WTC11 (cell line): ENCODE data around the gene ATP2B1. TPM values are rescaled to one million over a fixed set of nuclear protein-coding genes. Genes with fewer than 3 reads are reported as not detected.

Experiments used
- ATAC-seq: fragments of 200-7000 bp; cut with Tn5 transposase; 2 replicates; pipeline ENCODE4 v1.10.0; 2021; ENCODE audit warnings: mild to moderate bottlenecking, moderate library complexity
- CTCF ChIA-PET: fragments of 300-600 bp; sonication (Branson Sonifier 250); formaldehyde crosslinking; loops from one replicate; lab custom pipeline; 2021; ENCODE audit warnings: antibody characterized with exemption; lab: Charles Lee
- POLR2A ChIA-PET: fragments of 350-600 bp; sonication (Branson Sonifier 250); formaldehyde crosslinking; loops from one replicate; lab custom pipeline; 2021; ENCODE audit warnings: antibody characterized with exemption; lab: Charles Lee
- DNase-seq: peaks from one replicate; pipeline ENCODE4 v3.0.0; 2021; ENCODE audit warnings: low spot score
- H3K27ac Mint-ChIP-seq: 2 replicates; pipeline ENCODE4 v1.8.0; 2021; ENCODE audit warnings: mixed read lengths
- H3K27me3 Mint-ChIP-seq: 2 replicates; pipeline ENCODE4 v1.8.0; 2021; ENCODE audit warnings: low read depth, mild to moderate bottlenecking, moderate library complexity, mixed read lengths
- H3K36me3 Mint-ChIP-seq: 2 replicates; pipeline ENCODE4 v1.8.0; 2021; ENCODE audit warnings: mixed read lengths
- H3K4me1 Mint-ChIP-seq: 2 replicates; pipeline ENCODE4 v1.8.0; 2022; ENCODE audit warnings: mixed read lengths
- H3K4me3 Mint-ChIP-seq: 2 replicates; pipeline ENCODE4 v1.8.0; 2021; ENCODE audit warnings: mild to moderate bottlenecking, moderate library complexity, mixed read lengths
- H3K9me3 Mint-ChIP-seq: 2 replicates; pipeline ENCODE4 v1.8.0; 2021; ENCODE audit warnings: mixed read lengths
- CREM ChIP-seq: sonication (generic); formaldehyde crosslinking; IDR thresholded peaks from 2 replicates; pipeline ENCODE4 v1.8.1; 2022; ENCODE audit warnings: mild to moderate bottlenecking, missing genetic modification reagents, moderate library complexity
- ESRRA ChIP-seq: sonication (generic); formaldehyde crosslinking; IDR thresholded peaks from 2 replicates; pipeline ENCODE4 v1.8.1; 2022; ENCODE audit warnings: mild to moderate bottlenecking, missing genetic modification reagents, borderline replicate concordance
- FOXJ3 ChIP-seq: sonication (generic); formaldehyde crosslinking; IDR thresholded peaks from 2 replicates; pipeline ENCODE4 v1.9.0; 2021; ENCODE audit warnings: missing genetic modification reagents, mild to moderate bottlenecking, borderline replicate concordance
- FOXK1 ChIP-seq: sonication (generic); formaldehyde crosslinking; IDR thresholded peaks from 2 replicates; pipeline ENCODE4 v1.8.0; 2022; ENCODE audit warnings: mild to moderate bottlenecking, moderate library complexity, missing genetic modification reagents
- GTF2I ChIP-seq: fragments of 250-450 bp; sonication (Bioruptor Pico); conservative IDR thresholded peaks from 2 replicates; pipeline ENCODE4 v1.4.0; 2021; ENCODE audit warnings: mild to moderate bottlenecking
- HMGA2 ChIP-seq: fragments of 250-450 bp; sonication (Bioruptor Pico); IDR thresholded peaks from 2 replicates; pipeline ENCODE4 v1.4.0; 2021; ENCODE audit warnings: mild to moderate bottlenecking, moderate library complexity
- NR2C2 ChIP-seq: sonication (generic); formaldehyde crosslinking; IDR thresholded peaks from 2 replicates; pipeline ENCODE4 v1.8.0; 2022; ENCODE audit warnings: mild to moderate bottlenecking, missing genetic modification reagents
- PRRX2 ChIP-seq: fragments of 250-450 bp; sonication (Bioruptor Pico); IDR thresholded peaks from 2 replicates; pipeline ENCODE4 v1.8.0; 2021; ENCODE audit warnings: mild to moderate bottlenecking
- SMAD4 ChIP-seq: sonication (generic); formaldehyde crosslinking; IDR thresholded peaks from 2 replicates; pipeline ENCODE4 v1.8.0; 2022; ENCODE audit warnings: mild to moderate bottlenecking, missing genetic modification reagents
- TEAD1 ChIP-seq: sonication (generic); formaldehyde crosslinking; IDR thresholded peaks from 2 replicates; pipeline ENCODE4 v1.8.0; 2022; ENCODE audit warnings: mild to moderate bottlenecking, missing genetic modification reagents
- ZNF263 ChIP-seq: sonication (generic); formaldehyde crosslinking; IDR thresholded peaks from 2 replicates; pipeline ENCODE4 v1.8.1; 2022; ENCODE audit warnings: low read depth, mild to moderate bottlenecking, moderate library complexity, missing genetic modification reagents
- ZNF671 ChIP-seq: fragments of 250-450 bp; sonication (Bioruptor Pico); IDR thresholded peaks from 2 replicates; pipeline ENCODE4 v1.8.0; 2021; ENCODE audit warnings: mild to moderate bottlenecking
- total RNA-seq: library from RNA; stranded (reverse); gene quantifications from 3 replicates; pipeline ENCODE4 v1.2.3, GENCODE V29; 2021
- TF ChIP-seq, protein P1 (sequence below): sonication (generic); formaldehyde crosslinking; IDR thresholded peaks from 2 replicates; pipeline ENCODE4 v1.8.1; 2022; ENCODE audit warnings: low read depth, mild to moderate bottlenecking, moderate library complexity, missing genetic modification reagents, borderline replicate concordance
- TF ChIP-seq, protein P2 (sequence below): sonication (generic); formaldehyde crosslinking; IDR thresholded peaks from 2 replicates; pipeline ENCODE4 v1.8.0; 2022; ENCODE audit warnings: missing genetic modification reagents
- TF ChIP-seq, protein P3 (sequence below): sonication (generic); formaldehyde crosslinking; IDR thresholded peaks from 2 replicates; pipeline ENCODE4 v1.8.1; 2023; ENCODE audit warnings: mild to moderate bottlenecking, missing genetic modification reagents, borderline replicate concordance
- TF ChIP-seq, protein P4 (sequence below): sonication (generic); formaldehyde crosslinking; conservative IDR thresholded peaks from 2 replicates; pipeline ENCODE4 v1.8.1; 2022; ENCODE audit warnings: mild to moderate bottlenecking, missing genetic modification reagents
- TF ChIP-seq, protein P5 (sequence below): sonication (generic); formaldehyde crosslinking; IDR thresholded peaks from 2 replicates; pipeline ENCODE4 v1.8.0; 2023; ENCODE audit warnings: missing genetic modification reagents
- TF ChIP-seq, protein P6 (sequence below): fragments of 250-450 bp; sonication (Bioruptor Pico); IDR thresholded peaks from 2 replicates; pipeline ENCODE4 v2.1.2; 2022; ENCODE audit warnings: mild to moderate bottlenecking, moderate library complexity
- TF ChIP-seq, protein P7 (sequence below): sonication (generic); formaldehyde crosslinking; IDR thresholded peaks from 2 replicates; pipeline ENCODE4 v1.8.1; 2023; ENCODE audit warnings: mild to moderate bottlenecking, missing genetic modification reagents
- TF ChIP-seq, protein P8 (sequence below): fragments of 250-450 bp; sonication (Bioruptor Pico); IDR thresholded peaks from 2 replicates; pipeline ENCODE4 v1.8.0; 2021; ENCODE audit warnings: mild to moderate bottlenecking

ATP2B1 gene
- total RNA-seq, 1 experiment from 2014 or later, result 31.7 TPM

DNA sequence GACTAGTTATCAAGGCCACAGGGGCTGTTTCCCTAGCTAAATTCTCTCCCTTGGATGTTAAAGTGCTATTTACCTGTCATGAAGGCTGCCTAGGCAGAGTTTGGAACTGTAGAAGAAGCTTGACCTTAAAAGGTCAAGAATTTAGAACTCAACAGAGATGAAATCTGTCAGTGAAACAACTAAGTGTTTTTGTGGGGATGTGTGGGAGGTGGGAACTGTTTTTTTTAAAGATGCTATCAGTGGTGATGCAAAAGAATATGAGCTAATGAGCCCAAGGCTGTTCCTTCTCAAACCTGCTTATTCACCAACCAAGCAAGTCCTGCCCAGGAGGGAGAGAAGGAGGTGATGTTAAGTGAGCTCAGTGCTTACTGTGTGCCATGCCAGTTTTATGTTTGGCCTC lies 142.0 kb downstream of the ATP2B1 start:
- Mint-ChIP-seq H3K27me3 (no peaks in the 10 kb centered on the region), H3K36me3 (no peaks in the 10 kb centered on the region), H3K4me3 (no peak overlapping the region), H3K27ac (no peak overlapping the region), H3K4me1 (no peaks in the 10 kb centered on the region), H3K9me3 (no peaks in the 10 kb centered on the region)
- ATAC-seq (no peak), DNase-seq (no peak)
- ChIA-PET CTCF (no interaction called here), POLR2A (no interaction called here)
- TF ChIP-seq ZNF263 (CRISPR knock-in tag), result no peak

DNA sequence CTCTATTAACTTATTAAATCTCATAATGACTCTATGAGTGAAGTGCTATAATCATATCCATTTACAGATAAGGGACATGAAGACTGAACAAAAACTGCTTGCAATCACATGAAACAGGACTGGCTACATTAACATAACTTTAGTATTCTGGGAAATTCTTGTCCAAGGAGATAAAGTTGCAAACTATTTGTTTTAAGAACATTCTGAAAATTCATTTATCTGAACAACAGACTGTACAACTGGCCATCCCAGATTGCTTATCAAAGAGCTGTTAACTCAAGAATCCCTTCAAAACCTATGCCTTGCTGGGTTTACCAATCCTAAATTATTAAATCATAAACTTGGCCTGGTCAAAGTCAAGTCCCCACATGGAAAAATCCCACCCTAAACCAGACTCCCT lies 143.6 kb downstream of the ATP2B1 start:
- ChIA-PET CTCF (no interaction called here), POLR2A (no interaction called here)
- no peak for ATAC-seq
- no peaks in the 10 kb centered on the region for H3K36me3 Mint-ChIP-seq
- no peak overlapping the region for H3K4me3 Mint-ChIP-seq
- H3K9me3 Mint-ChIP-seq, result no peaks in the 10 kb centered on the region
- DNase-seq, result no peak
- H3K27me3 Mint-ChIP-seq, result no peaks in the 10 kb centered on the region
- no peak overlapping the region for H3K27ac Mint-ChIP-seq
- H3K4me1 Mint-ChIP-seq, result no peaks in the 10 kb centered on the region
- TF ChIP-seq, protein P1, sequence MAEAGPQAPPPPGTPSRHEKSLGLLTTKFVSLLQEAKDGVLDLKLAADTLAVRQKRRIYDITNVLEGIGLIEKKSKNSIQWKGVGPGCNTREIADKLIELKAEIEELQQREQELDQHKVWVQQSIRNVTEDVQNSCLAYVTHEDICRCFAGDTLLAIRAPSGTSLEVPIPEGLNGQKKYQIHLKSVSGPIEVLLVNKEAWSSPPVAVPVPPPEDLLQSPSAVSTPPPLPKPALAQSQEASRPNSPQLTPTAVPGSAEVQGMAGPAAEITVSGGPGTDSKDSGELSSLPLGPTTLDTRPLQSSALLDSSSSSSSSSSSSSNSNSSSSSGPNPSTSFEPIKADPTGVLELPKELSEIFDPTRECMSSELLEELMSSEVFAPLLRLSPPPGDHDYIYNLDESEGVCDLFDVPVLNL (CRISPR knock-in tag), result no peak
- TF ChIP-seq, protein P2, sequence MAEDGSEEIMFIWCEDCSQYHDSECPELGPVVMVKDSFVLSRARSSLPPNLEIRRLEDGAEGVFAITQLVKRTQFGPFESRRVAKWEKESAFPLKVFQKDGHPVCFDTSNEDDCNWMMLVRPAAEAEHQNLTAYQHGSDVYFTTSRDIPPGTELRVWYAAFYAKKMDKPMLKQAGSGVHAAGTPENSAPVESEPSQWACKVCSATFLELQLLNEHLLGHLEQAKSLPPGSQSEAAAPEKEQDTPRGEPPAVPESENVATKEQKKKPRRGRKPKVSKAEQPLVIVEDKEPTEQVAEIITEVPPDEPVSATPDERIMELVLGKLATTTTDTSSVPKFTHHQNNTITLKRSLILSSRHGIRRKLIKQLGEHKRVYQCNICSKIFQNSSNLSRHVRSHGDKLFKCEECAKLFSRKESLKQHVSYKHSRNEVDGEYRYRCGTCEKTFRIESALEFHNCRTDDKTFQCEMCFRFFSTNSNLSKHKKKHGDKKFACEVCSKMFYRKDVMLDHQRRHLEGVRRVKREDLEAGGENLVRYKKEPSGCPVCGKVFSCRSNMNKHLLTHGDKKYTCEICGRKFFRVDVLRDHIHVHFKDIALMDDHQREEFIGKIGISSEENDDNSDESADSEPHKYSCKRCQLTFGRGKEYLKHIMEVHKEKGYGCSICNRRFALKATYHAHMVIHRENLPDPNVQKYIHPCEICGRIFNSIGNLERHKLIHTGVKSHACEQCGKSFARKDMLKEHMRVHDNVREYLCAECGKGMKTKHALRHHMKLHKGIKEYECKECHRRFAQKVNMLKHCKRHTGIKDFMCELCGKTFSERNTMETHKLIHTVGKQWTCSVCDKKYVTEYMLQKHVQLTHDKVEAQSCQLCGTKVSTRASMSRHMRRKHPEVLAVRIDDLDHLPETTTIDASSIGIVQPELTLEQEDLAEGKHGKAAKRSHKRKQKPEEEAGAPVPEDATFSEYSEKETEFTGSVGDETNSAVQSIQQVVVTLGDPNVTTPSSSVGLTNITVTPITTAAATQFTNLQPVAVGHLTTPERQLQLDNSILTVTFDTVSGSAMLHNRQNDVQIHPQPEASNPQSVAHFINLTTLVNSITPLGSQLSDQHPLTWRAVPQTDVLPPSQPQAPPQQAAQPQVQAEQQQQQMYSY (CRISPR knock-in tag), result no peak
- TF ChIP-seq FOXJ3 (CRISPR knock-in tag), result no peak
- TF ChIP-seq PRRX2, result no peak
- no peak for TF ChIP-seq HMGA2 (CRISPR knock-in tag)
- TF ChIP-seq, protein P3, sequence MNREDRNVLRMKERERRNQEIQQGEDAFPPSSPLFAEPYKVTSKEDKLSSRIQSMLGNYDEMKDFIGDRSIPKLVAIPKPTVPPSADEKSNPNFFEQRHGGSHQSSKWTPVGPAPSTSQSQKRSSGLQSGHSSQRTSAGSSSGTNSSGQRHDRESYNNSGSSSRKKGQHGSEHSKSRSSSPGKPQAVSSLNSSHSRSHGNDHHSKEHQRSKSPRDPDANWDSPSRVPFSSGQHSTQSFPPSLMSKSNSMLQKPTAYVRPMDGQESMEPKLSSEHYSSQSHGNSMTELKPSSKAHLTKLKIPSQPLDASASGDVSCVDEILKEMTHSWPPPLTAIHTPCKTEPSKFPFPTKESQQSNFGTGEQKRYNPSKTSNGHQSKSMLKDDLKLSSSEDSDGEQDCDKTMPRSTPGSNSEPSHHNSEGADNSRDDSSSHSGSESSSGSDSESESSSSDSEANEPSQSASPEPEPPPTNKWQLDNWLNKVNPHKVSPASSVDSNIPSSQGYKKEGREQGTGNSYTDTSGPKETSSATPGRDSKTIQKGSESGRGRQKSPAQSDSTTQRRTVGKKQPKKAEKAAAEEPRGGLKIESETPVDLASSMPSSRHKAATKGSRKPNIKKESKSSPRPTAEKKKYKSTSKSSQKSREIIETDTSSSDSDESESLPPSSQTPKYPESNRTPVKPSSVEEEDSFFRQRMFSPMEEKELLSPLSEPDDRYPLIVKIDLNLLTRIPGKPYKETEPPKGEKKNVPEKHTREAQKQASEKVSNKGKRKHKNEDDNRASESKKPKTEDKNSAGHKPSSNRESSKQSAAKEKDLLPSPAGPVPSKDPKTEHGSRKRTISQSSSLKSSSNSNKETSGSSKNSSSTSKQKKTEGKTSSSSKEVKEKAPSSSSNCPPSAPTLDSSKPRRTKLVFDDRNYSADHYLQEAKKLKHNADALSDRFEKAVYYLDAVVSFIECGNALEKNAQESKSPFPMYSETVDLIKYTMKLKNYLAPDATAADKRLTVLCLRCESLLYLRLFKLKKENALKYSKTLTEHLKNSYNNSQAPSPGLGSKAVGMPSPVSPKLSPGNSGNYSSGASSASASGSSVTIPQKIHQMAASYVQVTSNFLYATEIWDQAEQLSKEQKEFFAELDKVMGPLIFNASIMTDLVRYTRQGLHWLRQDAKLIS (CRISPR knock-in tag), result no peak
- TF ChIP-seq, protein P4, sequence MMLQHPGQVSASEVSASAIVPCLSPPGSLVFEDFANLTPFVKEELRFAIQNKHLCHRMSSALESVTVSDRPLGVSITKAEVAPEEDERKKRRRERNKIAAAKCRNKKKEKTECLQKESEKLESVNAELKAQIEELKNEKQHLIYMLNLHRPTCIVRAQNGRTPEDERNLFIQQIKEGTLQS (CRISPR knock-in tag), result no peak
- TF ChIP-seq, protein P5, sequence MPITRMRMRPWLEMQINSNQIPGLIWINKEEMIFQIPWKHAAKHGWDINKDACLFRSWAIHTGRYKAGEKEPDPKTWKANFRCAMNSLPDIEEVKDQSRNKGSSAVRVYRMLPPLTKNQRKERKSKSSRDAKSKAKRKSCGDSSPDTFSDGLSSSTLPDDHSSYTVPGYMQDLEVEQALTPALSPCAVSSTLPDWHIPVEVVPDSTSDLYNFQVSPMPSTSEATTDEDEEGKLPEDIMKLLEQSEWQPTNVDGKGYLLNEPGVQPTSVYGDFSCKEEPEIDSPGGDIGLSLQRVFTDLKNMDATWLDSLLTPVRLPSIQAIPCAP (CRISPR knock-in tag), result no peak
- no peak for TF ChIP-seq ZNF671 (CRISPR knock-in tag)
- TF ChIP-seq, protein P6, sequence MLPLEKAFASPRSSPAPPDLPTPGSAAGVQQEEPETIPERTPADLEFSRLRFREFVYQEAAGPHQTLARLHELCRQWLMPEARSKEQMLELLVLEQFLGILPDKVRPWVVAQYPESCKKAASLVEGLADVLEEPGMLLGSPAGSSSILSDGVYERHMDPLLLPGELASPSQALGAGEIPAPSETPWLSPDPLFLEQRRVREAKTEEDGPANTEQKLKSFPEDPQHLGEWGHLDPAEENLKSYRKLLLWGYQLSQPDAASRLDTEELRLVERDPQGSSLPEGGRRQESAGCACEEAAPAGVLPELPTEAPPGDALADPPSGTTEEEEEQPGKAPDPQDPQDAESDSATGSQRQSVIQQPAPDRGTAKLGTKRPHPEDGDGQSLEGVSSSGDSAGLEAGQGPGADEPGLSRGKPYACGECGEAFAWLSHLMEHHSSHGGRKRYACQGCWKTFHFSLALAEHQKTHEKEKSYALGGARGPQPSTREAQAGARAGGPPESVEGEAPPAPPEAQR, result no peak
- TF ChIP-seq, protein P7, sequence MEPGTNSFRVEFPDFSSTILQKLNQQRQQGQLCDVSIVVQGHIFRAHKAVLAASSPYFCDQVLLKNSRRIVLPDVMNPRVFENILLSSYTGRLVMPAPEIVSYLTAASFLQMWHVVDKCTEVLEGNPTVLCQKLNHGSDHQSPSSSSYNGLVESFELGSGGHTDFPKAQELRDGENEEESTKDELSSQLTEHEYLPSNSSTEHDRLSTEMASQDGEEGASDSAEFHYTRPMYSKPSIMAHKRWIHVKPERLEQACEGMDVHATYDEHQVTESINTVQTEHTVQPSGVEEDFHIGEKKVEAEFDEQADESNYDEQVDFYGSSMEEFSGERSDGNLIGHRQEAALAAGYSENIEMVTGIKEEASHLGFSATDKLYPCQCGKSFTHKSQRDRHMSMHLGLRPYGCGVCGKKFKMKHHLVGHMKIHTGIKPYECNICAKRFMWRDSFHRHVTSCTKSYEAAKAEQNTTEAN, result no peak
- no peak for TF ChIP-seq ESRRA (CRISPR knock-in tag)
- no peak for TF ChIP-seq GTF2I (CRISPR knock-in tag)
- no peak for TF ChIP-seq FOXK1
- no peak for TF ChIP-seq CREM (CRISPR knock-in tag)
- no peak for TF ChIP-seq SMAD4 (CRISPR knock-in tag)
- no peak for TF ChIP-seq TEAD1
- TF ChIP-seq, protein P8, sequence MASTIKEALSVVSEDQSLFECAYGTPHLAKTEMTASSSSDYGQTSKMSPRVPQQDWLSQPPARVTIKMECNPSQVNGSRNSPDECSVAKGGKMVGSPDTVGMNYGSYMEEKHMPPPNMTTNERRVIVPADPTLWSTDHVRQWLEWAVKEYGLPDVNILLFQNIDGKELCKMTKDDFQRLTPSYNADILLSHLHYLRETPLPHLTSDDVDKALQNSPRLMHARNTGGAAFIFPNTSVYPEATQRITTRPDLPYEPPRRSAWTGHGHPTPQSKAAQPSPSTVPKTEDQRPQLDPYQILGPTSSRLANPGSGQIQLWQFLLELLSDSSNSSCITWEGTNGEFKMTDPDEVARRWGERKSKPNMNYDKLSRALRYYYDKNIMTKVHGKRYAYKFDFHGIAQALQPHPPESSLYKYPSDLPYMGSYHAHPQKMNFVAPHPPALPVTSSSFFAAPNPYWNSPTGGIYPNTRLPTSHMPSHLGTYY, result no peak
- TF ChIP-seq NR2C2, result no peak
